Globus pallidus (tissue), 1 donor: ENCODE data around the gene POTEG.
"Not testable (repeated sequence)": the region's sequence is repeated elsewhere in the genome, so short reads cannot be mapped to it uniquely, and the experiment has no call there.

Experiments
- DNase-seq: peaks from one replicate; pipeline ENCODE4 v3.0.0-alpha.2; 2015; ENCODE audit warnings: low spot score

The POTEG gene

DNA sequence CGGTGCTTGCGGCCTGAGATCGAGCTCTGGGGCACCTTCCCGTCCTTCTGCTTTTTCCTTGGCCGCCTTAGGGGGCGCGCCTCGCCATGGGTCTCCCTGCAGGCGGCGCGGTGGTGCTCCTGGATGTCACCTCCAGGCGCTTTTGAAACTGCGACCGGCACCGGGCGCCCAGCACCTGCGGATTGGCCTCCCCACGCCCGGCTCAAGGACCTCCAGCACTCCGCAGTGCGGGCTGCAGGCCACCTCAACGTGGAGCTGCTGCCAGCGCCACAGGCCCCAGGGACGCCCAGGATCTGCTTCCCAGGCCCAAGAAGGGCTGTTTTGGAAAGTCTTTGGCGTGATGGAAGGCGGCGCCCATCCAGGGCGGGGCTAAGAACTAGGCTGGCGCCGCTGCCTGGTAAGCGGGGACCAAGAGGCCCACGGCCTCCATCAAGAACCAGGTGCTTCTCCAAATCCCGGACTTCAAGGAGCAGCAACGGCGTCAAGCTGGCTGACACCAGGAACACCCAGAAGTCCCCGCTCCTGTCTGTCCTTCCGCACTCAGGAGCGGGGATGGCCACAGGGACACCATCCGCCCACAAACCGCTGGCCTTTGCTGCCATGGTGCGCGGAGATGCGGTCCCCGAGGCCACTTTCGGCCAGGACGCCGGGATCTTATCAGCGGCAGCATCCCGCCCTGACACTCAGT lies 61.2 kb downstream of the POTEG start:
- DNase-seq: not testable (repeated sequence)

GRCh38 chr14:19371767-19372166 lies 62.4 kb downstream of the POTEG start:
- not testable (repeated sequence) for DNase-seq

DNA sequence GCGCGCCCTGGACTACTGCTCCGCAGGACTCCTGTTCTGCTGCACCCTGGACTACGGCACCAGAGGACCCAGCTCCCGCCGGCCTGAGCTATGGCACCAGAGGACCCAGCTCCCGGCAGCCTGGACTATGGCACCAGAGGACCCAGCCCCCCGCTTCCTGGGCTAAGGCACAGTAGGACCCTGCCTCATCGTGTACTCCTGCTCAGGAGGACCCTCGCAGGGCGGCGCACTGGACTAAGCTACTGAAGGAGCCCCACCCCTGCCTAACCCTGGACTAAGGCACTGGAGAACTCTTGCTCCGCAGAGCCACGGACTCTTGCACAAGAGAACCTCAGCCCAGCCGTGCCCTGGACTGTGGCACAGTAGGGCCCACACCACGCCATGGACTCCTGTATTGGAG lies 71.3 kb downstream of the POTEG start:
- not testable (repeated sequence) for DNase-seq

- not testable (repeated sequence) for DNase-seq
These were observed 71.8 kb downstream of the POTEG start for GRCh38 chr14:19362323-19362722.

DNA sequence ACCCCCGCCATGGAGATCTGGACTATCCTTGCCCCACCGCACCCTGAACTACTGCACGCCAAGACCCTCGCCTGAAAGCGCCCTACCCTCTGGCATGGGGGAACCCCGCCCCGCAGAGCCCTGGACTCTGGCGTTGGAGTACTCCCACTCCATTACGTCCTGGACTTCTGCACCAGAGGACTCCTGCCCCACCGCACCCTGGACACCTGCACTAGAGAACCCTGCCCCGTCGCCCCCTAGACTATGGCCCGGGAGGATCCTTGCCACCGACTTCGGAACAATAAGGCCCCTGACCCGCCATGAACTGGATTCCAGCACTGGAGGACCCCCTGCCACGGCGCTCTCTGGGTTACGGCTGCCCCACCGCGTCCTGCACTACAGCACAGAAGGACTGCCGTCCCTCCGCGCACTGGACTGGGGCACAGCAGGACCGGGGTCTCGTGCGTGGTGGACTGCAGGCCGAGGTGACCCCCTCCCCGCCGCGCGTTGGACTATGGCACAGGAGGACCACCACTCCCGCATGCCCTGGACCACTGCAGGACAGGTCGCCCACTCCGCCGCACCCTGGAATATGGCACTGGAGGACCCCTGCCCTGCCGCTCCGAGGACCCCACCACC lies 72.4 kb downstream of the POTEG start:
- DNase-seq: not testable (repeated sequence)

DNA sequence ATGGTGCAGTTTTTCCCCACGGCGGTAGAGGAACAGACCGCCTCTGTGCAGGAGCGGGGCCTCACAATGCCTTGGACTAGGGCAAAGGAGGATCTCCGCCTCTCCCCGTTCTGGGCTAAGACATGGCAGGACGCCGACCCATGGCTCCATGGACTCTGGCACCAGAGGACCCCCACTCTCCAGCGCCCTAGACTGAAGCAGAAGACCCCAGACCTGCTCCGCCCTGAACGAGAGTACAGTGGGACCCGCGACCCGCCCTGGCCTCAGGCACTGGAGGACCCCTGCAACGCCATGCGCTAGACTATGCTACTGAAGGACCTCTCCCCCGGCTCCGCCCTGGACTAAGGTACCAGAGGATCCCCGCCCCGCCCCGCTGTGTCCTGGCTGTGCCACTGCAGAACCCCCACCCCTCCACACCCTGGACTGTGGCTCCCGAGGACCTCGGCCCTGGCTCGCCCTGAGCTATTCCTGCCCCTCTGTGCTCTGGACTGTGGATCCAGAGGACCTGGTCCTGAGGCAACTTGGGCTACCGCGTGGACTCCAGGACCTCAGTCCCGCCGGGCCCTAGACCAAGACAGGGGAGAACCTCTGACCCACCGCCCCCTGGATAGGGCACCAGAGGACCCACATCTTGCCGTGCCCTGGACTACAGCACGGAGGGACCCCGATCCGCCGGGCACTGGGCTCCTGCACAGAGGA lies 73.1 kb downstream of the POTEG start:
- not testable (repeated sequence) for DNase-seq
